ENCODE measurements around the gene TTC38.

The TTC38 gene

GRCh38 chr22:46335201-46336118, 67.7 kb downstream of the TTC38 start, which contains the start of gene TRMU:
TSS of gene TRMU (plus strand) at chr22:46335714. CDS start at chr22:46335765, 51 bp downstream.
- peak; percentile 74 for DNase-seq

GRCh38 chr22:46336119-46337078, 68.6 kb downstream of the TTC38 start:
- peak; percentile 27 for DNase-seq

GRCh38 chr22:46337870-46338269, 70.1 kb downstream of the TTC38 start:
- DNase-seq: no peak

DNA sequence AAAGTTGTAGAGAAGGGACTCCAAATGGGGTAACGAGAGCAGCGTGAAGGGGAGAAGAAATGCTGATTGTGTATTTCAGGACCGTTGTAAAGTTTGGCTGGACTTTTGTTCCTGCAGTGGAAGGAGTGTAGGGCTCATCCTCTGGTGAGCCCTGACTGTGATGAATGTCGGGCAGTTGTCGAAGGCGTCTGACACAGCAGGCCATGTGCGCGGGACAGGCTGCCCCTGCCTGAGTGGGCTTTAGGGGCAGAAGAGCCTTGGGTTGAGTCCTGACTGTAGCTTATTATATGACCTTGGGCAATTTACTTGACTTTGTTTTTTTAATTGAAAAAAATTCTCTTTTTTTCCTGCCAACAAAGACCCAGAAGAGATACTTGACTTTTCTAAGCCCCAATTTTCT, 70.8 kb downstream of the TTC38 start:
- DNase-seq: no peak

GRCh38 chr22:46339956-46340355, 72.1 kb downstream of the TTC38 start:
- DNase-seq: no peak

DNA sequence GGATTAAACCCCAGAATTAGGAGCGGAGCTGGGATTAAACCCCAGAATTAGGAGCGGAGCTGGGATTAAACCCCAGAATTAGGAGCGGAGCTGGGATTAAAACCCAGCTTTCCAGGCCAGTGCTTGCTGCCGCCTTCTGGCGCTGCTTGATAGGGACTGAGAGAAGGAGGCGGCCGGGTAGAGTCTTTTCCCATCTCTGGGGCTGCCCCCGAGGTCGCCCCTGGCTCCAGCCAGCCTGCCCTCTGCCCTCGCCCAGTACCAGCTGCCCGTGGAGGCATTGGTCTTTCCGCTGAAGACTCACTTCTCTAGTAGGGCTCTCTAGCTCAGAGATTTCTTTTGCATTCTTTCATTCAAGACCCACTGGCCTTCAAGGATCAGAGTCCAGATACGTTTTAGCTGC, 72.9 kb downstream of the TTC38 start:
- DNase-seq: no peak

Data from stimulated activated CD4-positive, alpha-beta T cell treated with anti-CD3 and anti-CD28 coated beads, Interleukin-1b, Interleukin-23, amount 100 ng/mL, for 48 hours (primary cell).